Gastrocnemius medialis (tissue), 4 donors: ENCODE measurements around the gene ARSK. TPM values are rescaled to one million over a fixed set of nuclear protein-coding genes. Genes with fewer than 3 reads are reported as not detected.
"Not testable (repeated sequence)": the region's sequence is repeated elsewhere in the genome, so short reads cannot be mapped to it uniquely, and the experiment has no call there.

Experiments
- ATAC-seq, 2 donors: fragments of 150-250 bp; one replicate each; pipeline ENCODE4 v1.9.1; 2016
- DNase-seq, 2 donors: peaks; one replicate each; pipeline ENCODE4 v3.0.0-alpha.2; 2019
- H3K27ac ChIP-seq, 4 donors: fragments of 200-600 bp; sonication (generic); 1 replicate in 1 of 4; 2 replicates in 3 of 4; pipeline ENCODE4 v1.5.1; 2016 to 2018; ENCODE audit warnings: mild to moderate bottlenecking in 2 of 4, moderate library complexity in 1 of 4
- H3K27me3 ChIP-seq, 3 donors: fragments of 200-600 bp; sonication (generic) in 2 of 3; 1 replicate in 1 of 3; 2 replicates in 2 of 3; pipeline versions ENCODE4 v1.5.1 to v1.6.0; 2016 to 2019; ENCODE audit warnings: mild to moderate bottlenecking in 1 of 3, moderate library complexity in 1 of 3
- H3K36me3 ChIP-seq, 2 donors: fragments of 200-600 bp; sonication (generic) in 1 of 2; one replicate each; pipeline ENCODE4 v1.5.1; 2017 to 2018
- H3K4me1 ChIP-seq, 2 donors: fragments of 200-600 bp; sonication (generic) in 1 of 2; one replicate each; pipeline ENCODE4 v1.5.1; 2016 to 2017; ENCODE audit warnings: mild to moderate bottlenecking in 2 of 2
- H3K4me3 ChIP-seq, 4 donors: fragments of 200-600 bp; sonication (generic) in 3 of 4; 1 replicate in 1 of 4; 2 replicates in 3 of 4; pipeline ENCODE4 v1.5.1; 2016 to 2019; ENCODE audit warnings: mild to moderate bottlenecking in 2 of 4
- H3K9me3 ChIP-seq, 3 donors: fragments of 200-600 bp; sonication (generic) in 2 of 3; 1 replicate in 1 of 3; 2 replicates in 2 of 3; pipeline ENCODE4 v1.5.1; 2016 to 2019
- CTCF ChIP-seq, 5 experiments: fragments of 450-650 bp in 3 of 5; fragments of 200-600 bp in 2 of 5; sonication (generic) in 2 of 5; IDR thresholded peaks in 4 of 5; conservative IDR thresholded peaks in 1 of 5; 1 replicate in 4 of 5; 2 replicates in 1 of 5; pipeline ENCODE4 v1.5.1; 2016 to 2019; ENCODE audit warnings: antibody characterized with exemption in 5 of 5, mild to moderate bottlenecking in 3 of 5, moderate library complexity in 3 of 5
- POLR2A ChIP-seq, 2 donors: fragments of 450-650 bp; IDR thresholded peaks; one replicate each; pipeline ENCODE4 v1.6.1; 2017; ENCODE audit warnings: antibody characterized with exemption in 2 of 2, mild to moderate bottlenecking in 2 of 2, moderate library complexity in 2 of 2
- in situ Hi-C, 4 donors: fragments of 200-750 bp; cut with MboI; loops; one replicate each; pipeline versions ENCODE4 v1.15.0 to v1.8.0; 2017; ENCODE audit warnings: low sequenced_read_pairs in 4 of 4
- intact Hi-C: fragments of 100-400 bp; cut with DNase I; formaldehyde crosslinking; loops from one replicate; pipeline ENCODE4 v1.15.1; 2023; ENCODE audit warnings: low total_unique reads
- total RNA-seq, 4 donors: library from RNA; depleted of rRNA; stranded (reverse); fragments of >200 nt; gene quantifications; one replicate each; pipeline versions ENCODE4 v1.1.0 to v1.2.3, GENCODE V29; 2016

The ARSK gene
- total RNA-seq, 4 donors from 2014 or later = 2.3 to 4.3 (median 2.8) TPM

DNA sequence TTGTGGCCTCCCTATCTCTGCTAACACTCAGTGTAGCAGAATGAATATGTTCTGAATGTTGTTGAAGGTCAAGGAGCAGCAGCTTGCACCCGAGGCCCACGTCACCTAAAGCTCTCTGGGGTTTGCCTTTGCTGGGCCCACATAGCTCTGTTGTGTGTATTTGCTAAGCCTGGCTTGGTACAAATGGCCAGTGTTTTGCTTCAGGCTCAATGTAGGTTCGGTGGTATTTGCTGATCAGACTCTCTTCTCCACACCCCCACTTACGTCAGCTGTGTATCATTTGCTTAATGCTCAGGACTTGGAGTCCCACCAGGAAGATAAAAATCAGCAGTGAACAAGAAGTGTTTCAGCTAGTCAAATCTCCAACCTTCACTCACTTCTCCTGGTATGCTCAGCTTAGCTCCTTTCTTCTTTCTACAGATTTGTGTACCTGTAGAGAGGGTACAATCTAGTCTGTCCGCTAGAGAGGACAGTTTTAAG is 86.9 kb downstream of the ARSK start:
- no peaks in the 10 kb centered on the region for H3K27me3 ChIP-seq
- H3K27ac ChIP-seq = peak overlapping the region; percentile 70 to 99 (median 86)
- peak in 1 of 2 donors; percentile 49 for TF ChIP-seq POLR2A (IDR thresholded peaks at IDR 0.05)
- TF ChIP-seq CTCF (IDR thresholded peaks at IDR 0.05 in 4 of 5, conservative IDR thresholded peaks at IDR 0.05 in 1 of 5) = no peak
- ATAC-seq (peak; percentile 50 to 61), DNase-seq (peak; percentile 55 to 67)
- intact Hi-C loops (loop anchor here (10.0 kb wide), 1 partner anchor 963 kb away; no protein-coding TSS in a partner anchor), in situ Hi-C loops (loop anchor here in 3 of 4 donors (25.0 kb wide), 2 partner anchors 321 to 696 kb away; partner anchors contain the start of gene ELL2 (in 2 of the 3))
- H3K9me3 ChIP-seq = no peaks in the 10 kb centered on the region
- H3K36me3 ChIP-seq = no peaks in the 10 kb centered on the region
- H3K4me1 ChIP-seq = peaks cover 4 to 15% of the 10 kb centered on the region in 2 donors
- H3K4me3 ChIP-seq = no peak overlapping the region

DNA sequence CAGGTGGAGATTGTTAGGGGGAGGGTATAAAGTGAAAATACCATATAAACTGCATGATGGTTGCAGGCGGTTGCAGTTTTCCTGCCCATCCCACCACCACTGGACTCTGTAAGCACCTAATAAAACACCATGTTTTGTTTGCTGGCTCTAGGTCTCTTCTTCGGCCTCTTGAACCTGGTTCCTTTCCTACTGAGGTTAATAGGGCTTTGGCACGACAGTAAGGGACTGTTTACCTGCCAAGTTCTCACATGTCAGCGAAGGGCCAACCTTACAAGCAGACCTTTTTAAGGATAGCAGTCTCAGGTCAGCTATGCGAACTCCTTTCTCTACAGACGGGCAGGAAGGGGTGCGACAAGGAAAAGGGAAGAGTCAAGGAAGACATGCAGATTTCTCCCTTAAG is 88.3 kb downstream of the ARSK start:
- ATAC-seq = no peak
- Histone ChIP-seq H3K4me1 (peaks cover 16 to 25% of the 10 kb centered on the region in 2 donors), H3K4me3 (no peak overlapping the region), H3K9me3 (no peaks in the 10 kb centered on the region), H3K27me3 (no peaks in the 10 kb centered on the region), H3K36me3 (no peaks in the 10 kb centered on the region), H3K27ac (peak overlapping the region in 2 of 4 donors; percentile 95 to 99)
- TF ChIP-seq CTCF (IDR thresholded peaks at IDR 0.05 in 4 of 5, conservative IDR thresholded peaks at IDR 0.05 in 1 of 5) (no peak), POLR2A (IDR thresholded peaks at IDR 0.05) (no peak)
- intact Hi-C loops = loop anchor here (10.0 kb wide), 1 partner anchor 962 kb away; no protein-coding TSS in a partner anchor
- DNase-seq = no peak
- in situ Hi-C loops = loop anchor here in 3 of 4 donors (25.0 kb wide), 2 partner anchors 319 to 694 kb away; partner anchors contain the start of gene ELL2 (in 2 of the 3)

- intact Hi-C loops = loop anchor here (2.0 to 10.0 kb wide), 5 partner anchors 138 to 1058 kb away; partner anchors contain the start of gene CAST
- Histone ChIP-seq H3K27me3 (no peaks in the 10 kb centered on the region), H3K9me3 (no peaks in the 10 kb centered on the region), H3K4me3 (no peak overlapping the region), H3K27ac (peak overlapping the region; percentile 95 to 99 (median 97)), H3K4me1 (peaks cover 16 to 30% of the 10 kb centered on the region in 2 donors), H3K36me3 (no peaks in the 10 kb centered on the region)
- in situ Hi-C loops = loop anchor here in 3 of 4 donors (25.0 kb wide), 2 partner anchors 318 to 693 kb away; partner anchors contain the start of gene ELL2 (in 2 of the 3)
- peak; percentile 47 to 58 for DNase-seq
- peak; percentile 24 to 37 for ATAC-seq
- TF ChIP-seq POLR2A (IDR thresholded peaks at IDR 0.05) (no peak), CTCF (IDR thresholded peaks at IDR 0.05 in 4 of 5, conservative IDR thresholded peaks at IDR 0.05 in 1 of 5) (peak; percentile 62 to 76 (median 65))
Measured at GRCh38 chr5:95644351-95645042, 89.6 kb downstream of the ARSK start.

DNA sequence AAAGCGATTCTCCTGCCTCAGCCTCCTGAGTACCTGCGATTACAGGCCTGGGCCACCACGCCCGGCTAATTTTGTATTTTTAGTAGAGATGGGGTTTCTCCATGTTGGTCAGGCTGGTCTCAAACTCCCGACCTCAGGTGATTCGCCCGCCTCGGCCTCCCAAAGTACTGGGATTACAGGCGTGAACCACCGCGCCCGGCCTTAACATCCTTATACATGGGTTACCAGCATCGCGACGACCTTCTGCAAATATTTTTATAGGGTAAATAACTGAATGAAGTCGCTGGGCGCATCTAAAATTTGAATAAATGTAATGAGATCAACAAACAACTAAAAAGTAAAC is 91.3 kb downstream of the ARSK start:
- in situ Hi-C loops = loop anchor here in 3 of 4 donors (25.0 kb wide), 2 partner anchors 316 to 691 kb away; partner anchors contain the start of gene ELL2 (in 2 of the 3)

More for the DNA sequence above, 91.3 kb downstream of the ARSK start:
- H3K27me3 ChIP-seq, H3K36me3 ChIP-seq, H3K9me3 ChIP-seq, DNase-seq, ATAC-seq: not testable (repeated sequence)
- Histone ChIP-seq H3K4me1 (peaks cover 16 to 39% of the 10 kb centered on the region in 2 donors), H3K4me3 (peak overlapping the region in 2 of 4 donors; percentile 62 to 71), H3K27ac (peak overlapping the region; percentile 95 to 99 (median 97))
- intact Hi-C loops = loop anchor here (1.0 to 10.0 kb wide), 7 partner anchors 191 to 1056 kb away; partner anchors contain the start of gene CAST
